PC-3 (cell line): ENCODE results near the gene ALKBH5. TPM values are rescaled to one million over a fixed set of nuclear protein-coding genes. Genes with fewer than 3 reads are reported as not detected.

Experiments used
- ATAC-seq: fragments of 200-7000 bp; cut with Tn5 transposase; 2 replicates; pipeline ENCODE4 v1.9.1; 2020; ENCODE audit warnings: mild to moderate bottlenecking, moderate library complexity
- BruUV-seq: library from RNA; stranded (reverse); fragments of 400-500 nt; replicated peaks from 2 replicates; lab custom pipeline; 2021; lab: Mats Ljungman, UMichigan
- CTCF ChIA-PET: fragments of 300-600 bp; sonication (Branson Sonifier 250); formaldehyde crosslinking; loops from one replicate; lab custom pipeline; 2022; ENCODE audit warnings: antibody characterized with exemption; lab: Charles Lee
- POLR2A ChIA-PET: fragments of 300-600 bp; sonication (Branson Sonifier 250); formaldehyde crosslinking; loops from one replicate; lab custom pipeline; 2022; ENCODE audit warnings: antibody characterized with exemption; ENCODE audit not compliant: unreplicated experiment; lab: Charles Lee
- DNase-seq: peaks from one replicate; pipeline ENCODE4 v3.0.0-alpha.2; 2015
- H2AFZ ChIP-seq: fragments of 300-600 bp; sonication (generic); 2 replicates; pipeline ENCODE4 v1.6.0; 2016; ENCODE audit warnings: antibody characterized with exemption, low read length
- H3F3A ChIP-seq: fragments of 300-600 bp; sonication (generic); one replicate; pipeline ENCODE4 v1.6.0; 2017; ENCODE audit warnings: antibody characterized with exemption, low read length, control low read depth, mild to moderate bottlenecking; ENCODE audit not compliant: unreplicated experiment
- H3K27ac ChIP-seq: fragments of 300-600 bp; sonication (generic); 2 replicates; pipeline ENCODE4 v1.5.1; 2016; ENCODE audit warnings: mild to moderate bottlenecking, low read length
- H3K27me3 ChIP-seq: fragments of 300-600 bp; sonication (generic); 2 replicates; pipeline ENCODE4 v1.6.1; 2016; ENCODE audit warnings: low read length, mixed read lengths
- H3K36me3 ChIP-seq: fragments of 300-600 bp; sonication (generic); 2 replicates; pipeline ENCODE4 v1.6.1; 2016; ENCODE audit warnings: low read depth, mixed run types, low read length, mixed read lengths
- H3K4me1 ChIP-seq: fragments of 300-600 bp; sonication (generic); 2 replicates; pipeline ENCODE4 v1.5.1; 2016; ENCODE audit warnings: low read length; ENCODE audit not compliant: insufficient read depth
- H3K4me2 ChIP-seq: fragments of 300-600 bp; sonication (generic); 2 replicates; pipeline ENCODE4 v1.6.0; 2016; ENCODE audit warnings: low read length
- H3K4me3 ChIP-seq: fragments of 300-600 bp; sonication (generic); 2 replicates; pipeline ENCODE4 v1.5.1; 2016; ENCODE audit warnings: mild to moderate bottlenecking, low read length, mixed read lengths
- H3K79me2 ChIP-seq: fragments of 300-600 bp; sonication (generic); 2 replicates; pipeline ENCODE4 v1.6.1; 2017; ENCODE audit warnings: low read length, mixed read lengths
- H3K9ac ChIP-seq: fragments of 300-600 bp; sonication (generic); 2 replicates; pipeline ENCODE4 v1.6.0; 2016; ENCODE audit warnings: mild to moderate bottlenecking, low read length
- H3K9me2 ChIP-seq: fragments of 300-600 bp; sonication (generic); replicated peaks from 2 replicates; pipeline ENCODE4 v1.6.1; 2016; ENCODE audit warnings: mixed run types, low read length, mixed read lengths
- H3K9me3 ChIP-seq: fragments of 300-600 bp; sonication (generic); 2 replicates; pipeline ENCODE4 v1.6.1; 2016; ENCODE audit warnings: low read length, mixed read lengths
- H4K20me1 ChIP-seq: fragments of 300-600 bp; sonication (generic); 2 replicates; pipeline ENCODE4 v1.6.1; 2016; ENCODE audit warnings: low read length, mixed read lengths
- EZH2 ChIP-seq: fragments of 300-600 bp; sonication (generic); IDR thresholded peaks from one replicate; pipeline ENCODE4 v1.6.1; 2017; ENCODE audit warnings: antibody characterized with exemption, mild to moderate bottlenecking, low read length; ENCODE audit not compliant: unreplicated experiment
- EZH2phosphoT487 ChIP-seq: fragments of 300-600 bp; sonication (generic); IDR thresholded peaks from 2 replicates; pipeline ENCODE4 v1.6.1; 2018; ENCODE audit warnings: mild to moderate bottlenecking, antibody characterized with exemption, low read length, borderline replicate concordance
- intact Hi-C: fragments of 100-400 bp; cut with micrococcal nuclease; formaldehyde crosslinking; loops from 2 replicates; pipeline ENCODE4 v1.9.0; 2023
- total RNA-seq: library from RNA; depleted of rRNA; stranded (reverse); fragments of >200 nt; gene quantifications from 2 replicates; pipeline ENCODE4 v1.2.3, GENCODE V29; 2014
- TF ChIP-seq, protein P1 (sequence below): fragments of 300-600 bp; sonication (generic); conservative IDR thresholded peaks from 2 replicates; pipeline ENCODE4 v1.5.1; 2017; ENCODE audit warnings: antibody characterized with exemption, low read depth, mild to moderate bottlenecking, low read length

The ALKBH5 gene
- total RNA-seq, 1 experiment from 2014 or later: 207 TPM

DNA sequence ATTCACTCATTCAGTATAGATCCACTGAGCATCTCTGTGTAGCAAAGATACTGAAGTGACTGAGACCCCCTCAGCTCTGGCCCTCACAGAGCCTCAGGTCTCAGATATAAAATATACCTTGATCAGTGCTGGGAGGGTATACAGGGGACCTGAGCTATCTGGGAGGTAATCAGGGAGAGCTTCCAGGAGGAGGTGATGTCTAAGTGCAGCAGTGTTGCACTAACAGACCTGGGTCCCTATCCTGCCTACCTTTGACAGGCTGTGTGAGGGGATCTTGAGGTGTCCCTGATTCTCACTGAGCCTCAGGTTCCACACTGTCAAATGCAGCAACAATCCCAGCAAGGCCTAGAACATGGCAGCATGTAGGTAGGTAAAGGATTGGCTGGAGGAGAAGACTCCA is 6.5 kb upstream of the ALKBH5 start:
- Histone ChIP-seq H3K79me2 (0 out of 2 replicates have a peak, but pooled peaks cover under 1% of the 10 kb centered on the region), H3K9ac (no peak overlapping the region)
- no TSS peak for BruUV-seq

DNA sequence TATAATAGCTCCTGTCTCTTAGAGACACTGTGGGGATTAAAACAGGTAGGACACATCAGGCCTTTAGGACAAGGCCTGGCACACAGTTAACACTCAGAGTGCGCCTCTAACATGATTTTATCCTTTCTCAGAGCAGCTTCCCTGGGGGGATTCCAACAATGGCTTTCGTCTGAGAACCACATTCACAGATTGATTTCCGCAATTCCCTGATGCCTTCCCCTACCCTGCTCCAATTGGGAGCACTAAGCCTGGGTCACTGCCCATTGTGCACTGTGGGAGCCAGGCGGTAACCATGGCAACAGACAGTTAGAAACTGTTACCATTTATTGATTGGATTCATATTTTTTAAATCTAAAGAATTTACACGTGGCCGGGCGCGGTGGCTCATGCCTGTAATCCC is 5.9 kb upstream of the ALKBH5 start:
- H3K36me3 ChIP-seq: no peaks in the 10 kb centered on the region
- H3K4me1 ChIP-seq: peaks cover 19% of the 10 kb centered on the region
- no peak for DNase-seq
- no peak overlapping the region for H3K9ac ChIP-seq
- H3K9me2 ChIP-seq: no peaks in the 10 kb centered on the region
- H4K20me1 ChIP-seq: no peaks in the 10 kb centered on the region
- intact Hi-C loops: no loop called here
- H3K4me3 ChIP-seq: no peak overlapping the region
- TF ChIP-seq, protein P1, sequence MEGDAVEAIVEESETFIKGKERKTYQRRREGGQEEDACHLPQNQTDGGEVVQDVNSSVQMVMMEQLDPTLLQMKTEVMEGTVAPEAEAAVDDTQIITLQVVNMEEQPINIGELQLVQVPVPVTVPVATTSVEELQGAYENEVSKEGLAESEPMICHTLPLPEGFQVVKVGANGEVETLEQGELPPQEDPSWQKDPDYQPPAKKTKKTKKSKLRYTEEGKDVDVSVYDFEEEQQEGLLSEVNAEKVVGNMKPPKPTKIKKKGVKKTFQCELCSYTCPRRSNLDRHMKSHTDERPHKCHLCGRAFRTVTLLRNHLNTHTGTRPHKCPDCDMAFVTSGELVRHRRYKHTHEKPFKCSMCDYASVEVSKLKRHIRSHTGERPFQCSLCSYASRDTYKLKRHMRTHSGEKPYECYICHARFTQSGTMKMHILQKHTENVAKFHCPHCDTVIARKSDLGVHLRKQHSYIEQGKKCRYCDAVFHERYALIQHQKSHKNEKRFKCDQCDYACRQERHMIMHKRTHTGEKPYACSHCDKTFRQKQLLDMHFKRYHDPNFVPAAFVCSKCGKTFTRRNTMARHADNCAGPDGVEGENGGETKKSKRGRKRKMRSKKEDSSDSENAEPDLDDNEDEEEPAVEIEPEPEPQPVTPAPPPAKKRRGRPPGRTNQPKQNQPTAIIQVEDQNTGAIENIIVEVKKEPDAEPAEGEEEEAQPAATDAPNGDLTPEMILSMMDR: no peak
- BruUV-seq: no TSS peak
- ChIA-PET CTCF (interaction anchor here (0.7 kb wide), 1 partner anchor 185 kb away, joined by 4 read pairs; no protein-coding TSS in a partner anchor), POLR2A (no interaction called here)
- H3K79me2 ChIP-seq: 0 out of 2 replicates have a peak, but pooled peaks cover 3% of the 10 kb centered on the region
- no peak overlapping the region for H2AFZ ChIP-seq
- H3K9me3 ChIP-seq: no peaks in the 10 kb centered on the region
- ATAC-seq: no peak
- H3K4me2 ChIP-seq: no peak overlapping the region
- H3K27me3 ChIP-seq: no peaks in the 10 kb centered on the region
- no peak overlapping the region for H3K27ac ChIP-seq
- H3F3A ChIP-seq: no peaks in the 10 kb centered on the region

More for the DNA sequence above, 6.5 kb upstream of the ALKBH5 start:
- H3K4me2 ChIP-seq: no peak overlapping the region
- DNase-seq: no peak
- ChIA-PET CTCF (no interaction called here), POLR2A (no interaction called here)
- no peaks in the 10 kb centered on the region for H3K27me3 ChIP-seq
- no peaks in the 10 kb centered on the region for H3F3A ChIP-seq
- H2AFZ ChIP-seq: no peak overlapping the region
- H3K9me3 ChIP-seq: no peaks in the 10 kb centered on the region
- H3K4me1 ChIP-seq: peaks cover 13% of the 10 kb centered on the region
- H3K9me2 ChIP-seq: no peaks in the 10 kb centered on the region
- intact Hi-C loops: no loop called here
- H3K36me3 ChIP-seq: no peaks in the 10 kb centered on the region
- H3K27ac ChIP-seq: no peak overlapping the region
- ATAC-seq: no peak
- no peaks in the 10 kb centered on the region for H4K20me1 ChIP-seq
- no peak overlapping the region for H3K4me3 ChIP-seq
- no peak for TF ChIP-seq EZH2phosphoT487
- TF ChIP-seq, protein P1: no peak
- TF ChIP-seq EZH2: no peak

DNA sequence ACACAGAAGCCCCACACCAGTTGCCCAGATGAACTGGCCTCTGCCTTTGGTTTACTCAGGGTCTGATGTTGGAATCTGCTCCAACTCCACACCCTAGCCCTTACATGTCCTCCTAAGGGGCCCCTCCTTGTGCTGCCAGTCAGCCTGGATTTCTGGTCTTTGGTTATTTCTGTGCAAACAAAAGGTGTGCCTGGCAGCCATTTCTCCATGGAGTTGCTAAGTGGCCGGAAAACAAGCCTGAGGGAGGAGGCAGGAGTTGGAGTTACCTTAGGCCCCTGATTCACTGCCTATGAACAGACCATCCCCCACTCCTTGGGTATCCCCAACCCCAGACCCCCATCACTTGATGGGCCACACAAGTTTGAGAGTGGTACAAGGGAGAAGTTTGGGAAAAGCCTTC is 4.4 kb upstream of the ALKBH5 start:
- Histone ChIP-seq H3K36me3 (no peaks in the 10 kb centered on the region), H3K4me3 (no peak overlapping the region), H4K20me1 (no peaks in the 10 kb centered on the region), H3K27me3 (no peaks in the 10 kb centered on the region), H2AFZ (no peak overlapping the region), H3K4me1 (peaks cover 19% of the 10 kb centered on the region), H3F3A (no peaks in the 10 kb centered on the region), H3K79me2 (peaks cover 8% of the 10 kb centered on the region), H3K4me2 (no peak overlapping the region), H3K9ac (no peak overlapping the region), H3K27ac (no peak overlapping the region), H3K9me3 (no peaks in the 10 kb centered on the region), H3K9me2 (no peaks in the 10 kb centered on the region)
- DNase-seq (no peak), ATAC-seq (no peak)
- intact Hi-C loops: no loop called here
- no TSS peak for BruUV-seq
- TF ChIP-seq EZH2phosphoT487 (no peak), EZH2 (no peak)
- TF ChIP-seq, protein P1: no peak
- POLR2A ChIA-PET: no interaction called here
- CTCF ChIA-PET: no interaction called here
